GM12874 (cell line): ENCODE data around the gene TMEM176A.

Experiments
- TF ChIP-seq, protein P1 (sequence below): IDR thresholded peaks from 2 replicates; pipeline ENCODE4 v1.5.1; 2011; ENCODE audit warnings: low read depth, mild to moderate bottlenecking, control low read depth, low read length, moderate library complexity; ENCODE audit not compliant: insufficient read depth

Gene TMEM176A

DNA sequence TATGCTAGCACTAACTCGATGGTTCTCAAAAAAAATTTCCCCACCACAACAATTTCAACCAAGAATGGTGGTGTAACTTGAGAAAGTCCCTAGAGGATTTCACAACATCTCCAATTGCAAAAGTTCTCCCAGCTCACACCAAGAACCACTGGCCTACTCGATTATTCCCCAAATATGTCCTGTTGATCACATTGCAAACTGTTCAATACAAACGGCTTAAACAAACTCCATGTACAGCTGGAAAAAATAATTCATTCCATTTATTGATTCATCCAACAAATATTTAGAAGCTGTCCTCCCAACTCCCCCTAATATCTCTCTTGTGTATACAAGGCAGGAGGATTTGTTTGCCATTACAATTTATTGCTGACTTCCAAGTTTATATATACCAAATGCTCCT, 19.5 kb upstream of the TMEM176A start:
- TF ChIP-seq, protein P1, sequence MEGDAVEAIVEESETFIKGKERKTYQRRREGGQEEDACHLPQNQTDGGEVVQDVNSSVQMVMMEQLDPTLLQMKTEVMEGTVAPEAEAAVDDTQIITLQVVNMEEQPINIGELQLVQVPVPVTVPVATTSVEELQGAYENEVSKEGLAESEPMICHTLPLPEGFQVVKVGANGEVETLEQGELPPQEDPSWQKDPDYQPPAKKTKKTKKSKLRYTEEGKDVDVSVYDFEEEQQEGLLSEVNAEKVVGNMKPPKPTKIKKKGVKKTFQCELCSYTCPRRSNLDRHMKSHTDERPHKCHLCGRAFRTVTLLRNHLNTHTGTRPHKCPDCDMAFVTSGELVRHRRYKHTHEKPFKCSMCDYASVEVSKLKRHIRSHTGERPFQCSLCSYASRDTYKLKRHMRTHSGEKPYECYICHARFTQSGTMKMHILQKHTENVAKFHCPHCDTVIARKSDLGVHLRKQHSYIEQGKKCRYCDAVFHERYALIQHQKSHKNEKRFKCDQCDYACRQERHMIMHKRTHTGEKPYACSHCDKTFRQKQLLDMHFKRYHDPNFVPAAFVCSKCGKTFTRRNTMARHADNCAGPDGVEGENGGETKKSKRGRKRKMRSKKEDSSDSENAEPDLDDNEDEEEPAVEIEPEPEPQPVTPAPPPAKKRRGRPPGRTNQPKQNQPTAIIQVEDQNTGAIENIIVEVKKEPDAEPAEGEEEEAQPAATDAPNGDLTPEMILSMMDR: no peak

DNA sequence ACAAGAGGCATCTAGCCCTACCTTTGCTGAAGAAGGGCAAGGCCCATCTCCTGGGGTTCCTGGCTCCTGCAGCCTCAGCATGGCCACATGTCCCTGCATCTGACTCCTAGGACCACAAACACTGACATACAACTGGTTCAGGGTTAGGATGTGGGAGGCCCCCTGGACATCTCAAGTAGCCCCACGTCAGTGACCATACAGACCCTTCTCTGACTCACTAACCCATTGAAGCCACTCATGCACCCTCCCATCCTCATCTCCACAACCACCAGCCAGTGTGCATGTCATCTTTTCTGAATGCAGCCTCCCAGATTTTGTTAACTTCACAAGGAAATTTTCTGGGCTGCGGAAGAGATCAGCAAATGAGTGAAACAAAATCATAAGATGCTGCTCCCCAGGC, 18.6 kb upstream of the TMEM176A start:
- TF ChIP-seq, protein P1: no peak

DNA sequence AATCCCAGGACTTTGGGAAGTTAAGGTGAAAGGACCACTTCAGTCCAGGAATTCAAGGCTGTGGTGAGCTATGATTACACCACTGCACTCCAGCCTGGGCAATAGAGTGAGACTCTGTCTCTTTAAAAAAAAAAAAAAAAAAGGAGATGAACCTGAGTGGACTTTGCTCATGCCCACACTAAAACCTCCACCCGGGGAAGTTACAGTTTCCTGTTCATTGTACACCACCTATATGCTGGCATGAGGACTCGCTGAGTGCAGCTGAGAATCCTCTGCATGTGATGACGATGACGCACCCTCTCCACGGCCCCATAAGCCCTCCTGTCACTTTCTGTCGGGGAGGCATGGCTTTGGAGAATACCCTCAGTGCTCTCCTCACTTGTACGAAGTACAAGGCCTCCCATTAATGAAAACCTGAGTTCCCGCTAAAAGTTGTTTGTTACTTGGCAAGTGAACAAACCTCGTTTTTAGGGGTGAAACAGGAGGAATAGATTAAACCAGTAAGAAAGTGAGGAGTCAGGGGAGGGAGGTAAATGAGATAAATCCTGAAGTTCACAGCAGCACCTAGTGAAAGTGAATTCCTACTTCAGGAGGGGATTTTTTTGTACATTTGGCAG, 16.3 kb upstream of the TMEM176A start:
- TF ChIP-seq, protein P1: no peak

DNA sequence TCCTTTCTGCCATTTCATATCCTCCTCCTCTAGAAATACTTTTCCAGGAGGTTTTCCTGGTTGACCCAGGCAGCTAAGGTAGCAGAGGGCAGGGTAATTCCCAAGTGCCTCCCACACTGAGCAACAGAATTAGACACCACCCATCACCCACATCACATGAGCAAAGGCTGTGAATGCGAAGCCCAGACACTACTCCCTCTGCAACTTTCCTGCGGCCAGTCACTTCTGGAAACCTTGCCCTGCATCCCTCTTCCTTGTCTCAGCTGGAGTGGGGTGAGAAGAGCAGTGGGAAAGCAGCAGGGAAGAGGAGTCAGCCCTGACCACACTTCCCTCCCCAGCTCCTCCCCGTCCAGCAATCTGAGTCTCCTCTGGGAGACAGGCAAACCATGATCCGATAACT, 15.6 kb upstream of the TMEM176A start:
- TF ChIP-seq, protein P1: no peak

- TF ChIP-seq, protein P1: no peak
Observed at GRCh38 chr7:150787321-150788281, 13.0 kb upstream of the TMEM176A start.

DNA sequence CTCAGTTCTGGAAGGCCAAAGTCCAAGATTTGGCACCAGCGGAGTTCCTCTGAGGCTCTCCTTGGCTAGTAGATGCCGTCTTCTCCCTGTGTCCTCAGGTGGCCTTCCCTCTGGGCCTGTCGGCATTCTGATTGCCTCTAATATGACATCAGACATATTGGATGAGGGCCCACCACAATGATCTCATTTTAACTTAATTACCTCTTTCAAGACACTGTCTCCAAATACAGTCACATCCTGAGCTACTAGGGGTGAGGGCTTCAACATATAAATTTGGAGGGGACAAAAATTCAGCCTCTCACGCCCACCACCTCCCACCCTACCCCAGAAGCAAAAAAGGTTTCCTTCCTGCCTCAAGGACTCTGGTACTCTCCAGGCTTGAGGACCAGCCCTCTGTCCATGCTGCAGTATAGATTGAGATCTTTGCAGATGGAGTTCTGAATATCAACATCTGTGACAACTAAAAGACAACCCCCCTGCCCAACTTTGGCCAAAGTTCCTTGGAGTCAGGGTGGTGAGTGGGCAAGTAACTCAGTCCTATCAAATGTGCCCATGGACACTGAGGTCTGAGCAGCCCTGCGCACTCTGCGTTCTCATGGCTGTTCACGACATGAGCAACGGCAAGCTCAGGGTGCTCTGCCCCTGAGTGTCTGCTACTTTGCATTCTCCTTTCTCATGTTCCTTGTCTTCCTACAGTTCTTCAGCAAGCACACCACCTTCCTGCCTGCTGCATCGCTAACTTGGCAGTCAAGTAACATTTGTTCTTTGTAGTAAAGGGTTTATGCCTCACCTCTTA, 11.9 kb upstream of the TMEM176A start:
- TF ChIP-seq, protein P1: no peak
